Activated CD8-positive, alpha-beta memory T cell treated with anti-CD3 and anti-CD28 coated beads, Interleukin-2, amount 50 U/mL, for 24 hours (primary cell): Measurements from ENCODE around the gene REEP5.
"Not testable (repeated sequence)": the region's sequence is repeated elsewhere in the genome, so short reads cannot be mapped to it uniquely, and the experiment has no call there.

Experiments used
- DNase-seq: peaks from one replicate; pipeline ENCODE4 v3.0.0-alpha.2; 2020; ENCODE audit errors: extremely low read depth

REEP5 gene

GRCh38 chr5:112921833-112922817 lies at the start of gene REEP5:
Gene REEP5, minus strand, starts transcription at chr5:112922227. Its CDS starts 37 bp downstream, at chr5:112922190.
- peak; percentile 39 for DNase-seq

GRCh38 chr5:112971276-112971675 lies 49.2 kb upstream of the REEP5 start:
- DNase-seq = no peak

- no peak for DNase-seq
Measured at GRCh38 chr5:112968411-112969106, 46.5 kb upstream of the REEP5 start.

GRCh38 chr5:112967520-112968083 lies 45.6 kb upstream of the REEP5 start:
- DNase-seq = no peak

GRCh38 chr5:112965733-112966306 lies 43.8 kb upstream of the REEP5 start:
- DNase-seq = no peak

GRCh38 chr5:112963374-112963733 lies 41.3 kb upstream of the REEP5 start:
- not testable (repeated sequence) for DNase-seq

GRCh38 chr5:112960863-112961504 lies 39.0 kb upstream of the REEP5 start:
- no peak for DNase-seq

- DNase-seq = no peak
Measured at GRCh38 chr5:112960315-112960714, 38.3 kb upstream of the REEP5 start.

- not testable (repeated sequence) for DNase-seq
Measured at GRCh38 chr5:112959872-112960271, 37.8 kb upstream of the REEP5 start.

- no peak for DNase-seq
Measured at GRCh38 chr5:112958093-112959088, 36.4 kb upstream of the REEP5 start.

GRCh38 chr5:112957036-112957808 lies 35.2 kb upstream of the REEP5 start:
- no peak for DNase-seq

GRCh38 chr5:112956606-112957005 lies 34.6 kb upstream of the REEP5 start:
- DNase-seq = no peak

GRCh38 chr5:112951124-112951702 lies 29.2 kb upstream of the REEP5 start:
- no peak for DNase-seq

- no peak for DNase-seq
Measured at GRCh38 chr5:112948458-112948857, 26.4 kb upstream of the REEP5 start.

- no peak for DNase-seq
Measured at GRCh38 chr5:112940670-112941069, 18.6 kb upstream of the REEP5 start.

GRCh38 chr5:112938286-112938685 lies 16.3 kb upstream of the REEP5 start:
- DNase-seq = no peak

- DNase-seq = no peak
Measured at GRCh38 chr5:112935675-112936074, 13.6 kb upstream of the REEP5 start.

GRCh38 chr5:112934366-112934663 lies 12.3 kb upstream of the REEP5 start:
- DNase-seq = no peak

GRCh38 chr5:112933651-112934365 lies 11.8 kb upstream of the REEP5 start:
- no peak for DNase-seq
